GM21576 (cell line): ENCODE data around the gene SLAMF9.

ENCODE experiments used
- ATAC-seq: cut with Tn5 transposase; IDR thresholded peaks from one replicate; pipeline ENCODE4 v1.9.1; 2021; ENCODE audit warnings: mild to moderate bottlenecking, moderate library complexity; ENCODE audit not compliant: unreplicated experiment

SLAMF9 gene

GRCh38 chr1:159922511-159923202, 31.4 kb downstream of the SLAMF9 start:
- no peak for ATAC-seq

GRCh38 chr1:159921700-159922504, 32.1 kb downstream of the SLAMF9 start:
- no peak for ATAC-seq

GRCh38 chr1:159921251-159921650, 32.8 kb downstream of the SLAMF9 start:
- peak; percentile 25 for ATAC-seq

GRCh38 chr1:159920651-159921050, 33.4 kb downstream of the SLAMF9 start:
- ATAC-seq: no peak

- ATAC-seq: no peak
Measured at GRCh38 chr1:159920202-159920601, 33.8 kb downstream of the SLAMF9 start.

GRCh38 chr1:159919236-159919865, 34.7 kb downstream of the SLAMF9 start:
- no peak for ATAC-seq

- no peak for ATAC-seq
Measured at GRCh38 chr1:159918352-159919200, 35.5 kb downstream of the SLAMF9 start.

GRCh38 chr1:159917533-159918351, 36.3 kb downstream of the SLAMF9 start:
- no peak for ATAC-seq

- no peak for ATAC-seq
Measured at GRCh38 chr1:159916242-159917051, 37.6 kb downstream of the SLAMF9 start.

- no peak for ATAC-seq
Measured at GRCh38 chr1:159915571-159916241, 38.3 kb downstream of the SLAMF9 start.

GRCh38 chr1:159914252-159915018, 39.6 kb downstream of the SLAMF9 start:
- ATAC-seq: no peak

- no peak for ATAC-seq
Measured at GRCh38 chr1:159913451-159914192, 40.4 kb downstream of the SLAMF9 start.

GRCh38 chr1:159911326-159912070, 42.5 kb downstream of the SLAMF9 start:
- no peak for ATAC-seq

- no peak for ATAC-seq
Measured at GRCh38 chr1:159908031-159908940, 45.8 kb downstream of the SLAMF9 start.

- ATAC-seq: no peak
Measured at GRCh38 chr1:159906960-159907359, 47.1 kb downstream of the SLAMF9 start.
